Ascending aorta (tissue), 2 donors: ENCODE results near the gene VIT. TPM values are rescaled to one million over a fixed set of nuclear protein-coding genes. Genes with fewer than 3 reads are reported as not detected.

ENCODE experiments used
- DNase-seq, 2 donors: peaks; one replicate each; pipeline ENCODE4 v3.0.0-alpha.2; 2019; ENCODE audit warnings: low spot score in 2 of 2
- H3K27ac ChIP-seq, 2 donors: fragments of 200-600 bp; sonication (generic); one replicate each; pipeline ENCODE4 v1.5.1; 2016 to 2017; ENCODE audit warnings: mild to moderate bottlenecking in 1 of 2
- H3K27me3 ChIP-seq: fragments of 200-600 bp; sonication (generic); one replicate; pipeline ENCODE4 v1.5.1; 2017
- H3K36me3 ChIP-seq, 2 donors: fragments of 200-600 bp; sonication (generic); one replicate each; pipeline ENCODE4 v1.5.1; 2016
- H3K4me1 ChIP-seq, 2 donors: fragments of 200-600 bp; sonication (generic); one replicate each; pipeline ENCODE4 v1.5.1; 2016 to 2017; ENCODE audit warnings: mild to moderate bottlenecking in 1 of 2
- H3K4me3 ChIP-seq, 2 donors: fragments of 200-600 bp; sonication (generic); one replicate each; pipeline ENCODE4 v1.5.1; 2016 to 2017; ENCODE audit warnings: mild to moderate bottlenecking in 1 of 2
- H3K9me3 ChIP-seq, 2 donors: fragments of 200-600 bp; sonication (generic); one replicate each; pipeline ENCODE4 v1.5.1; 2016
- intact Hi-C: fragments of 100-400 bp; cut with DNase I; formaldehyde crosslinking; loops from one replicate; pipeline ENCODE4 v1.15.1; 2023
- total RNA-seq: library from RNA; depleted of rRNA; stranded (reverse); fragments of >200 nt; gene quantifications from one replicate; pipeline ENCODE4 v1.1.0, GENCODE V29; 2016
- TF ChIP-seq, protein P1 (sequence below), 3 experiments: fragments of 200-600 bp in 2 of 3; fragments of 450-650 bp in 1 of 3; sonication (generic) in 2 of 3; IDR thresholded peaks; one replicate each; pipeline ENCODE4 v1.5.1; 2016 to 2019; ENCODE audit warnings: antibody characterized with exemption in 3 of 3, mild to moderate bottlenecking in 1 of 3, moderate library complexity in 1 of 3

The VIT gene
- total RNA-seq, 1 donor from 2014 or later: 8.1 TPM

- no peak overlapping the region for H3K4me3 ChIP-seq
- TF ChIP-seq, protein P1, sequence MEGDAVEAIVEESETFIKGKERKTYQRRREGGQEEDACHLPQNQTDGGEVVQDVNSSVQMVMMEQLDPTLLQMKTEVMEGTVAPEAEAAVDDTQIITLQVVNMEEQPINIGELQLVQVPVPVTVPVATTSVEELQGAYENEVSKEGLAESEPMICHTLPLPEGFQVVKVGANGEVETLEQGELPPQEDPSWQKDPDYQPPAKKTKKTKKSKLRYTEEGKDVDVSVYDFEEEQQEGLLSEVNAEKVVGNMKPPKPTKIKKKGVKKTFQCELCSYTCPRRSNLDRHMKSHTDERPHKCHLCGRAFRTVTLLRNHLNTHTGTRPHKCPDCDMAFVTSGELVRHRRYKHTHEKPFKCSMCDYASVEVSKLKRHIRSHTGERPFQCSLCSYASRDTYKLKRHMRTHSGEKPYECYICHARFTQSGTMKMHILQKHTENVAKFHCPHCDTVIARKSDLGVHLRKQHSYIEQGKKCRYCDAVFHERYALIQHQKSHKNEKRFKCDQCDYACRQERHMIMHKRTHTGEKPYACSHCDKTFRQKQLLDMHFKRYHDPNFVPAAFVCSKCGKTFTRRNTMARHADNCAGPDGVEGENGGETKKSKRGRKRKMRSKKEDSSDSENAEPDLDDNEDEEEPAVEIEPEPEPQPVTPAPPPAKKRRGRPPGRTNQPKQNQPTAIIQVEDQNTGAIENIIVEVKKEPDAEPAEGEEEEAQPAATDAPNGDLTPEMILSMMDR (IDR thresholded peaks at IDR 0.05): no peak
- no peak for DNase-seq
- H3K9me3 ChIP-seq: no peaks in the 10 kb centered on the region
- H3K27ac ChIP-seq: no peak overlapping the region
- intact Hi-C loops: no loop called here
- H3K36me3 ChIP-seq: no peaks in the 10 kb centered on the region
- no peaks in the 10 kb centered on the region for H3K4me1 ChIP-seq
- H3K27me3 ChIP-seq: no peaks in the 10 kb centered on the region
Measured at GRCh38 chr2:36731941-36732672, 35.6 kb downstream of the VIT start.

- no peak overlapping the region for H3K4me3 ChIP-seq
- TF ChIP-seq, protein P1 (IDR thresholded peaks at IDR 0.05): no peak
- no peak for DNase-seq
- H3K27me3 ChIP-seq: no peaks in the 10 kb centered on the region
- H3K4me1 ChIP-seq: no peaks in the 10 kb centered on the region
- H3K27ac ChIP-seq: no peak overlapping the region
- intact Hi-C loops: no loop called here
- H3K36me3 ChIP-seq: no peaks in the 10 kb centered on the region
- no peaks in the 10 kb centered on the region for H3K9me3 ChIP-seq
Measured at GRCh38 chr2:36732673-36733036, 36.1 kb downstream of the VIT start.

- H3K9me3 ChIP-seq: no peaks in the 10 kb centered on the region
Measured at GRCh38 chr2:36733215-36733614, 36.7 kb downstream of the VIT start.

GRCh38 chr2:36734304-36734703, 37.8 kb downstream of the VIT start:
- TF ChIP-seq, protein P1 (IDR thresholded peaks at IDR 0.05): no peak
- Histone ChIP-seq H3K4me3 (no peak overlapping the region), H3K36me3 (no peaks in the 10 kb centered on the region), H3K27ac (no peak overlapping the region), H3K4me1 (no peaks in the 10 kb centered on the region), H3K9me3 (no peaks in the 10 kb centered on the region), H3K27me3 (no peaks in the 10 kb centered on the region)
- no peak for DNase-seq
- intact Hi-C loops: no loop called here

More at GRCh38 chr2:36733215-36733614, 36.7 kb downstream of the VIT start:
- Histone ChIP-seq H3K27ac (no peak overlapping the region), H3K4me1 (no peaks in the 10 kb centered on the region), H3K36me3 (no peaks in the 10 kb centered on the region), H3K4me3 (no peak overlapping the region), H3K27me3 (no peaks in the 10 kb centered on the region)
- TF ChIP-seq, protein P1 (IDR thresholded peaks at IDR 0.05): no peak
- intact Hi-C loops: no loop called here
- DNase-seq: no peak

DNA sequence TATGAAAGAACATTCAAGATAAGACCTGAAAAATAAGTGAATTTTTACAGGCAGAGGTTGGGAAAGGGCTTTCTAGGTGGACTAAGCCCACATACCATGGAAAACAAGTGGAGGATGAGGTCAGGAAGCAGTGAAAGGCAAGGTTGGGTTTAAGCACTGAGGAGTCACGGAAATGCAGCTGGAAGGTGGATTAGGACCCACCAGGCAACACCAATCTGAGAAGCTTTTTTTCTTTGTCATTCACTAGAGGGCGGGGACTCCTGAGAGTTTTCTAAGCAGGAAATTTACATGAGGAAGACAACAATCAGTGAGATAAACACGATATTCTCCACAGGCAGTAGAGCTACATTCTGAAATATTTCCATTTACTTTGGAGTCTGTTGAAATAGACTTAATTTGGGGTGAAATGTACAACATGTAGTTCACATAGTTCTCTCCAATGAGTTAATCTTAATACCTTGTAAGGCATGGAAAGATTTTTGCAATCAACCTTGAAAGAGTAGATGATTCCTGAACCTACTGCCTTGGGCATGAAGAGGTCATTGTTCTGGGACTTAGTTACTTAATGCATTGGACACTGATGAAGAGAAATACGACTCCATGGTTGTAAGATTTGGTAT, 40.7 kb downstream of the VIT start:
- Histone ChIP-seq H3K4me1 (no peaks in the 10 kb centered on the region), H3K36me3 (no peaks in the 10 kb centered on the region), H3K27ac (no peak overlapping the region), H3K4me3 (no peak overlapping the region), H3K27me3 (no peaks in the 10 kb centered on the region), H3K9me3 (no peaks in the 10 kb centered on the region)
- TF ChIP-seq, protein P1 (IDR thresholded peaks at IDR 0.05): no peak
- DNase-seq: no peak
- intact Hi-C loops: no loop called here
